ENCODE results near the gene EIF1AD.
"Not testable (repeated sequence)": the region's sequence is repeated elsewhere in the genome, so short reads cannot be mapped to it uniquely, and the experiment has no call there.

The EIF1AD gene

DNA sequence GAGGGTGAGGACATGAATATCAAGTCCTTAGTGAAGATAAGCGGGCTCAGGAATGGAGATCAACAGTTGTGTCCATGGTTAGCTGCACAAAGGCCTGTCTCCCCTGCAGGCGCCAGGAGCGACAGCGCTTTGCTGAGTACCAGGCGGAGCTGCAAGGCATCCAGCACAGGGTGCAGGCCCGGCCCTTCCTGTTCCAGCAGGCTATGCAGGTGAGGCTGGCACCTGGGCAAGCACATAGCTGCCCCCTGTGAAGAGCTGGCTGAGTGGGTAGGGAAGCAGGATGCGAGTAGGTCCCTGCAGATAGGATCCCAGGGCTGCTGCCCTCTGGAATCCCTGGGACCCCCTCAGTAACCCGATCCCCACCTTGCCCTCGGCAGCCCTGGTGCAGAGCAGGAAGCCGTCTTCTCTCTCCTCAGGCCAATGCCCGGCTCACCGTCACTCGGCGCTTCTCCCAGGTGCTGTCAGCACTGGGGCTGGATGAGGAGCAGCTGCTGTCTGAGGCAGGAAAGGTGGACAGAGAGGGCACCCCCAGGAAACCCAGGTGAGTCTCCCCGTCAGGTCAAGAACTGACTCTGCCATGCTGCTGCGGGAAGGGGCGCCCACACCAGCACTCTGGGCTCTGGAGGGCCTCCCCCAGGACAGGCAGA lies 43.1 kb downstream of the EIF1AD start:
- H3K36me3 ChIP-seq (ENCODE audit: control insufficient read depth, insufficient read depth, low read length), result no peaks in the 10 kb centered on the region
- peaks cover 9% of the 10 kb centered on the region for H3K4me1 ChIP-seq (ENCODE audit: control insufficient read depth, insufficient read depth, low read length)
- no peak overlapping the region for H3K27ac ChIP-seq (ENCODE audit: insufficient read depth, low read depth, low read length, poor library complexity, severe bottlenecking)
- WGBS, 2 experiments, result 85 to 87% methylated on average over 17 of the region's 17 CpGs
- H3K4me3 ChIP-seq (ENCODE audit: insufficient read depth, low read depth, low read length), result no peak overlapping the region
- H3K27me3 ChIP-seq (ENCODE audit: control insufficient read depth, insufficient read depth, low read length, poor library complexity, severe bottlenecking), result no peaks in the 10 kb centered on the region
- H3K9me3 ChIP-seq (ENCODE audit: control insufficient read depth, low read length), result no peaks in the 10 kb centered on the region

DNA sequence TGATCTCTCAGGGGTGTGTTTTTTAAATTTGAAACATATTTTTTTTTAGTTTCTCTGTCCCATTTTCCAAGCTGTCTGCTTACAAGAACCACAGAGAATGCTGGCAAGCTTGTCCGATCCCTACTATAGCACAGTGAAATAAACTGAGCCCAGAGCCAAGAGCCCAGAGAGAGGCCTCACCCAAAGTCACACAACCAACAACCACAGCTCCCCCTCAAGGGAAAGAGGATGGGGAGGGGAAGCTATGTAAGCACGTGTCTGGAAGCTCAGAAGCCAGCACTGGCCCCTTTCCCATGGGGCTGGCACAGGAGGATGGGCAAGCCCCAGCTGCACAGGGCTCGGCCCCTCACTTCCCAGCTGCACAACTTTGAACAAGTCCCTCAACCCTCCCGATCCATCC lies 43.7 kb downstream of the EIF1AD start:
- WGBS, 2 experiments, result 72 to 82% methylated on average over 4 of the region's 4 CpGs
- Histone ChIP-seq H3K9me3 (ENCODE audit: control insufficient read depth, low read length) (no peaks in the 10 kb centered on the region), H3K4me3 (ENCODE audit: insufficient read depth, low read depth, low read length) (no peak overlapping the region), H3K27me3 (ENCODE audit: control insufficient read depth, insufficient read depth, low read length, poor library complexity, severe bottlenecking) (no peaks in the 10 kb centered on the region), H3K27ac (ENCODE audit: insufficient read depth, low read depth, low read length, poor library complexity, severe bottlenecking) (no peak overlapping the region), H3K36me3 (ENCODE audit: control insufficient read depth, insufficient read depth, low read length) (no peaks in the 10 kb centered on the region), H3K4me1 (ENCODE audit: control insufficient read depth, insufficient read depth, low read length) (peaks cover 9% of the 10 kb centered on the region)

DNA sequence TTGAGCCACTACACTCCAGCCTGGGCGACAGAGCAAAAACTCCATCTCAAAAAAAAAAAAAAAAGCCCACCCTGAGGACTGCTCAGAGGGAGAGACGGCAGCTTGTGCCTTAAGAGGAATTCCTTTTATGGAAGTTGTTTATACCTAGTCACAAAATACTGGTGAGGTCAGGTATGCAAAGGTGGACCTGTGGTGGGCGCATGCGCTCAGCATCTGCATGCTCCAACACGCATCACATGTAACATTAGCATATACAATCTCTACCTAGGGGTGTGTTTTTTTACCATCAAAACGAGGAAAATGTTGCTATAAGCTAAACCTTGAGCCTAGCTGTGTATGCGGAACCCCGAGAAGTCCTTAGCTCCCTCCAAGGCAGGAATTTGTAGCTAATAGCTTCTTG lies 47.2 kb downstream of the EIF1AD start:
- Histone ChIP-seq H3K27ac (ENCODE audit: insufficient read depth, low read depth, low read length, poor library complexity, severe bottlenecking) (no peak overlapping the region), H3K36me3 (ENCODE audit: control insufficient read depth, insufficient read depth, low read length) (no peaks in the 10 kb centered on the region), H3K9me3 (ENCODE audit: control insufficient read depth, low read length) (no peaks in the 10 kb centered on the region), H3K4me3 (ENCODE audit: insufficient read depth, low read depth, low read length) (no peak overlapping the region), H3K27me3 (ENCODE audit: control insufficient read depth, insufficient read depth, low read length, poor library complexity, severe bottlenecking) (no peaks in the 10 kb centered on the region), H3K4me1 (ENCODE audit: control insufficient read depth, insufficient read depth, low read length) (no peaks in the 10 kb centered on the region)
- WGBS, 2 experiments, result 92 to 93% methylated on average over 8 of the region's 8 CpGs

DNA sequence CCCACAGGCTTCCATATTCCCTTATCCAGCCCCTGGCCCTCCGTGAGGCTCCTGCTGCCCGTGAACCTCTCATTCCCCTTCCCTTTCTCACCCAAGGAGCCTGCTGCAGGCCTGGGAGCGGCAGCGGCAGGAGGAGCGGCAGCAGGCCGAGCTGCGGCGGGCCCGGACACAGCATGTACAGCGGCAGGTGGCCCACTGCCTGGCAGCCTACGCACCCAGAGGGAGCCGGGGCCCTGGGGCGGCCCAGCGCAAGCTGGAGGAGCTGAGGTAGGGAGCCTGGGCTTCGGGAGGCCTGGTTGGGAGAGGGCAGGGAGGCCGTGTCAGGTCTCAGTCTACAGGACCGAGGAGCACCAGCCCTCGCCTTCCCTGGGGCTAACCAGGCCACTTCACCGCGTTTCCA lies 48.5 kb downstream of the EIF1AD start:
- H3K27me3 ChIP-seq (ENCODE audit: control insufficient read depth, insufficient read depth, low read length, poor library complexity, severe bottlenecking), result no peaks in the 10 kb centered on the region
- no peak overlapping the region for H3K27ac ChIP-seq (ENCODE audit: insufficient read depth, low read depth, low read length, poor library complexity, severe bottlenecking)
- H3K9me3 ChIP-seq (ENCODE audit: control insufficient read depth, low read length), result no peaks in the 10 kb centered on the region
- H3K4me3 ChIP-seq (ENCODE audit: insufficient read depth, low read depth, low read length), result no peak overlapping the region
- H3K4me1 ChIP-seq (ENCODE audit: control insufficient read depth, insufficient read depth, low read length), result no peaks in the 10 kb centered on the region
- no peaks in the 10 kb centered on the region for H3K36me3 ChIP-seq (ENCODE audit: control insufficient read depth, insufficient read depth, low read length)
- 95 to 96% methylated on average over 20 of the region's 20 CpGs for WGBS, 2 experiments

DNA sequence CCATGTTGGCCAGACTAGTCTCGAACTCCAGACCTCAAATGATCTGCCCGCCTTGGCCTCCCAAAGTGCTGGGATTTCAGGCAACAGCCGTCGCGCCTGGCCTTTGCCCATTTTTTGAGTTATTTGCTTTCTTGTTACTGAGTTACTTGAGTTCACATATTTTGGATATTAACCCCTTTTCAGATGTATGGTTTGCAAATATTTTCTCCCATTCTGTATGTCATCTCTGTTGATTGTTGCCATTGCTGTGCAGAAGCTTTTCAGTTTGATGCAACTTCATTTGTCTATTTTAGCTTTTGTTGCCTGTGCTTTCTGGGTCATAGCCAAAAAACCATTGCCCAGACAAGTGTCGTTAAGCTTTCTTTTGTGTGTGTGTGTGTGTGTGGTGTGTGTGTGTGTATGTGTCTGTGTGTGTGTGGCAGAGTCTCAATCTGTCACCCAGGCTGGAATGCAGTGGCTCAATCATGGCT lies 49.9 kb downstream of the EIF1AD start:
- Histone ChIP-seq H3K4me3 (ENCODE audit: insufficient read depth, low read depth, low read length) (no peak overlapping the region), H3K9me3 (ENCODE audit: control insufficient read depth, low read length) (no peaks in the 10 kb centered on the region), H3K27ac (ENCODE audit: insufficient read depth, low read depth, low read length, poor library complexity, severe bottlenecking) (no peak overlapping the region), H3K4me1 (ENCODE audit: control insufficient read depth, insufficient read depth, low read length) (no peaks in the 10 kb centered on the region), H3K27me3 (ENCODE audit: control insufficient read depth, insufficient read depth, low read length, poor library complexity, severe bottlenecking) (no peaks in the 10 kb centered on the region), H3K36me3 (ENCODE audit: control insufficient read depth, insufficient read depth, low read length) (no peaks in the 10 kb centered on the region)
- WGBS, 2 experiments, result 91% methylated on average over 6 of the region's 6 CpGs

DNA sequence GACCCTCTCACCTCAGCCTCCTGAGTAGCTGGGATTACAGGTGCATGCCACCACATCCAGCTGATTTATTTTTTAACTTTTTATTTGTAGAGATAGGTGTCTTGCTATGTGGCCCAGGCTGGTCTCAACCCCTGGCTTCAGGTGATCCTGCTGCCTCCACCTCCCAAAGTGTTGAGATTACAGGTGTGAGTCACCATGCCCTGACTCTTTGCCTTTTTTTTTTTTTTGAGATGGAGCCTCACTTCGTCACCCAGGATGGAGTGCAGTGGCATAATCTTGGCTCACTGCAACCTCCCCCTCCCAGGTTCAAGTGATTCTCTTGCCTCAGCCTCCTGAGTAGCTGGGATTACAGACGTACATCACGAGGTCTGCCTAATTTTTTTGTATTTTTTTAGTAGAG lies 50.3 kb downstream of the EIF1AD start:
- H3K36me3 ChIP-seq (ENCODE audit: control insufficient read depth, insufficient read depth, low read length); H3K4me3 ChIP-seq (ENCODE audit: insufficient read depth, low read depth, low read length); H3K4me1 ChIP-seq (ENCODE audit: control insufficient read depth, insufficient read depth, low read length); H3K27me3 ChIP-seq (ENCODE audit: control insufficient read depth, insufficient read depth, low read length, poor library complexity, severe bottlenecking); H3K27ac ChIP-seq (ENCODE audit: insufficient read depth, low read depth, low read length, poor library complexity, severe bottlenecking); H3K9me3 ChIP-seq (ENCODE audit: control insufficient read depth, low read length): not testable (repeated sequence)
- 81 to 91% methylated on average over 3 of the region's 3 CpGs for WGBS, 2 experiments

DNA sequence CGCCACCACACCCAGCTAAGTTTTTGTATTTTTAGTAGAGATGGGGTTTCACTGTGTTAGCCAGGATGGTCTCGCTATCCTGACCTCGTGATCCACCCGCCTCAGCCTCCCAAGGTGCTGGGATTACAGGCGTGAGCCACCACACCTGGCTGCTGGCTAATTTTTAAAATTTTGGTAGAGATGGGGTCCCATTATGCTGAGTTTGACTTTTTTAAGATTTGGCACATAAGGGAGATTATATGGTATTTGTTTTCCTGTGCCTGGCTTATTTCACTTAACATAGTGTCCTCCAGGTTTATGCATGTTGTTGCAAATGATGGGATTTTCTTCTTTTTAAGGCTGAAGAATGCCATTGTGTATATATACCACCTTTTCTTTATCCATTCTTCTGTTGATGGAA lies 51.2 kb downstream of the EIF1AD start:
- 96 to 98% methylated on average over 5 of the region's 5 CpGs for WGBS, 2 experiments
- H3K9me3 ChIP-seq (ENCODE audit: control insufficient read depth, low read length); H3K27ac ChIP-seq (ENCODE audit: insufficient read depth, low read depth, low read length, poor library complexity, severe bottlenecking); H3K27me3 ChIP-seq (ENCODE audit: control insufficient read depth, insufficient read depth, low read length, poor library complexity, severe bottlenecking); H3K36me3 ChIP-seq (ENCODE audit: control insufficient read depth, insufficient read depth, low read length); H3K4me3 ChIP-seq (ENCODE audit: insufficient read depth, low read depth, low read length); H3K4me1 ChIP-seq (ENCODE audit: control insufficient read depth, insufficient read depth, low read length): not testable (repeated sequence)

DNA sequence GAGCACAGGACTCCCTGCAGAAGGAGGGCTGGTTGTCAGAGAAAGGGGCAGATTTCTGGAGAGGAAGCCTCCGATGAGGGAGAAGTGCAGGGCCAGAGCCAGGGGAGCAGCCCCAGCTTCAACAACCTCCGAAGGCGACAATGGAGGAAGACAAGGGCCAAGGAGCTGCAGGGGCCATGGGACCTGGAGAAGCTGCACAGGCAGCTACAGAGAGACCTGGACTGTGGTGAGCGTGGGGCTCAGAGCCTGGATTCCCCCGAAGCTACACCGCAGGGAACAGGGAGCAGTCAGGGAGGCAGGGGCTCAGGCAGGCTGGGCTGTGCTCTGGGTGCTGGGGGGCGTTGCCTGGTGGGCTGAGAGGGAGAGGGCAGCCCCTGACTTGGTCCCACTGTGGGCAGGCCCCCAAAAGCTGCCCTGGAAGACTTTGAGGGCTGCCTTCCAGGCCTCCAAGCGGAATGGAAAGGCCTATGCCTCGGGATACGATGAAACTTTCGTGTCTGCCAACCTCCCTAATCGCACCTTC lies 54.3 kb downstream of the EIF1AD start:
- H3K9me3 ChIP-seq (ENCODE audit: control insufficient read depth, low read length), result no peaks in the 10 kb centered on the region
- H3K4me1 ChIP-seq (ENCODE audit: control insufficient read depth, insufficient read depth, low read length), result peaks cover 8% of the 10 kb centered on the region
- WGBS, 2 experiments, result 92 to 93% methylated on average over 12 of the region's 12 CpGs
- no peaks in the 10 kb centered on the region for H3K27me3 ChIP-seq (ENCODE audit: control insufficient read depth, insufficient read depth, low read length, poor library complexity, severe bottlenecking)
- no peak overlapping the region for H3K27ac ChIP-seq (ENCODE audit: insufficient read depth, low read depth, low read length, poor library complexity, severe bottlenecking)
- H3K4me3 ChIP-seq (ENCODE audit: insufficient read depth, low read depth, low read length), result no peak overlapping the region
- no peaks in the 10 kb centered on the region for H3K36me3 ChIP-seq (ENCODE audit: control insufficient read depth, insufficient read depth, low read length)

DNA sequence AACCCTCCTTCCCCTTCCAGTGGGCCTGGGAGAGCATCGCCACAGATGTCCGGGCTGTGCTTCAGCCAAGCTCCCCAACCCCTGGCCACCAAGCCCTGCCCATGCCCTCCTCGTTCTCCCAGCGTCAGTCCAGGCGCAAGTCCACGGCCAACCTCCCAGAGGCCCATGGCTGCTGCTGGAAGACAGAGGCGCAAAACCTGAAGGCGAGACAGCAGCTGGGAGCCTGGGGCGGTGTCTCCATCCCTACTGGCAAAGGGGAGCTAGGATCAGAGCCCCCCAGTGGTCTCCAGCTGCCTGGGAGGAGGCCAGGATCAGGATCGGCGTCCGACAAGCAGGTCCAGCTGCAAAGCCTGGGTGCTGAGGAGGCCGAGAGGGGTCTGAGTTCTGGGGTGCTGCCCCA lies 54.8 kb downstream of the EIF1AD start:
- no peak overlapping the region for H3K4me3 ChIP-seq (ENCODE audit: insufficient read depth, low read depth, low read length)
- H3K27ac ChIP-seq (ENCODE audit: insufficient read depth, low read depth, low read length, poor library complexity, severe bottlenecking), result no peak overlapping the region
- H3K27me3 ChIP-seq (ENCODE audit: control insufficient read depth, insufficient read depth, low read length, poor library complexity, severe bottlenecking), result no peaks in the 10 kb centered on the region
- H3K36me3 ChIP-seq (ENCODE audit: control insufficient read depth, insufficient read depth, low read length), result no peaks in the 10 kb centered on the region
- H3K4me1 ChIP-seq (ENCODE audit: control insufficient read depth, insufficient read depth, low read length), result peaks cover 8% of the 10 kb centered on the region
- WGBS, 2 experiments, result 81 to 85% methylated on average over 13 of the region's 13 CpGs
- H3K9me3 ChIP-seq (ENCODE audit: control insufficient read depth, low read length), result no peaks in the 10 kb centered on the region

DNA sequence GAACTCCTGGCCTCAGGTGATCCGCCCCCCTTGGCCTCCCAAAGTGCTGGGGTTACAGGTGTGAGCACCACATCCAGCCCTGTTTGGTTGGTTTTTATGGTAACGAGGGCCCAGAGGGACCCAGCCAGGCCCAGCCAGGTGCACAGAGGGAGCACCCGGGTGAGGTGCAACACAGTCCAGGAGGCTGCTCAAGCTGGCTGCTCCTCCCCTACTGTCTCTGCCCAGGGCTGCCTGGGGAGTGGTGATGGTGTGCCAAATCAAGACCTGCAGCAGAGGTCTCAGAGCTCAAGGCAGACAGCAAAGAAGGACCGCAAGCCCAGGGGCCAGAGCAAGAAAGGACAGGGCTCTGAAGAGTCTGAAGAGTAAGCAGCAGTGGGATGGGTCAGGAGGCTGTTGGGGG lies 55.3 kb downstream of the EIF1AD start:
- H3K27ac ChIP-seq (ENCODE audit: insufficient read depth, low read depth, low read length, poor library complexity, severe bottlenecking), result no peak overlapping the region
- H3K4me3 ChIP-seq (ENCODE audit: insufficient read depth, low read depth, low read length), result no peak overlapping the region
- H3K27me3 ChIP-seq (ENCODE audit: control insufficient read depth, insufficient read depth, low read length, poor library complexity, severe bottlenecking), result no peaks in the 10 kb centered on the region
- no peaks in the 10 kb centered on the region for H3K36me3 ChIP-seq (ENCODE audit: control insufficient read depth, insufficient read depth, low read length)
- H3K4me1 ChIP-seq (ENCODE audit: control insufficient read depth, insufficient read depth, low read length), result peaks cover 8% of the 10 kb centered on the region
- no peaks in the 10 kb centered on the region for H3K9me3 ChIP-seq (ENCODE audit: control insufficient read depth, low read length)
- WGBS, 2 experiments, result 92 to 94% methylated on average over 4 of the region's 4 CpGs
